ENCODE results near the gene NNMT.

GRCh38 chr11:114277637-114278341 is 18.4 kb upstream of the NNMT start:
- TF ChIP-seq RAD21 (IDR thresholded peaks at IDR 0.05; ENCODE audit: low read depth) (no peak), TCF12 (IDR thresholded peaks at IDR 0.05; ENCODE audit: low read depth) (no peak), ZBTB7A (IDR thresholded peaks at IDR 0.05; ENCODE audit: low read depth) (no peak), MAX (IDR thresholded peaks at IDR 0.05) (no peak), EP300 (IDR thresholded peaks at IDR 0.05; ENCODE audit: borderline replicate concordance) (no peak), EGR1 (IDR thresholded peaks at IDR 0.05) (no peak), CREB1 (IDR thresholded peaks at IDR 0.05; ENCODE audit: low read depth) (no peak), REST (IDR thresholded peaks at IDR 0.05; ENCODE audit: low read depth) (no peak), TAF1 (IDR thresholded peaks at IDR 0.05; ENCODE audit: low read depth) (no peak), YY1 (IDR thresholded peaks at IDR 0.05; ENCODE audit: low read depth) (no peak), TEAD4 (IDR thresholded peaks at IDR 0.05) (no peak), USF1 (IDR thresholded peaks at IDR 0.05) (no peak), CEBPB (IDR thresholded peaks at IDR 0.05) (no peak), NFIC (IDR thresholded peaks at IDR 0.05) (no peak)
